Activated B cell treated with CpG ODN at 0.5 μM for 24 hours (primary cell): ENCODE measurements around the gene CYTH1. TPM values are rescaled to one million over a fixed set of nuclear protein-coding genes. Genes with fewer than 3 reads are reported as not detected.

Experiments
- ATAC-seq: fragments of 200-7000 bp; cut with Tn5 transposase; one replicate; pipeline ENCODE4 v1.10.0; 2021; ENCODE audit warnings: low read depth, mild to moderate bottlenecking, moderate library complexity
- CTCF ChIA-PET: fragments of 350-600 bp; sonication (Branson Sonifier 250); formaldehyde crosslinking; loops from one replicate; lab custom pipeline; 2021; ENCODE audit warnings: antibody characterized with exemption; lab: Charles Lee
- POLR2A ChIA-PET: fragments of 350-600 bp; sonication (Branson Sonifier 250); formaldehyde crosslinking; loops from one replicate; lab custom pipeline; 2021; ENCODE audit warnings: antibody characterized with exemption; lab: Charles Lee
- DNase-seq: peaks from one replicate; pipeline ENCODE4 v3.0.0; 2022
- H3K27ac Mint-ChIP-seq: one replicate; pipeline ENCODE4 v1.8.0; 2020; ENCODE audit warnings: mixed read lengths
- H3K27me3 Mint-ChIP-seq: one replicate; pipeline ENCODE4 v1.8.0; 2021; ENCODE audit warnings: mixed read lengths
- H3K36me3 Mint-ChIP-seq: one replicate; pipeline ENCODE4 v1.8.0; 2021; ENCODE audit warnings: low read depth, mixed read lengths
- H3K4me1 Mint-ChIP-seq: one replicate; pipeline ENCODE4 v1.8.0; 2021; ENCODE audit warnings: mixed read lengths
- H3K4me3 Mint-ChIP-seq: one replicate; pipeline ENCODE4 v1.8.0; 2020; ENCODE audit warnings: mild to moderate bottlenecking, mixed read lengths
- H3K9me3 Mint-ChIP-seq: one replicate; pipeline ENCODE4 v1.8.0; 2020; ENCODE audit warnings: mixed read lengths
- intact Hi-C: fragments of 100-400 bp; cut with micrococcal nuclease; formaldehyde crosslinking; loops from one replicate; pipeline ENCODE4 v1.15.1; 2024
- total RNA-seq: library from RNA; stranded (reverse); gene quantifications from 2 replicates; pipeline ENCODE4 v1.2.3, GENCODE V29; 2022
- TF ChIP-seq, protein P1 (sequence below): fragments of 200-600 bp; IDR thresholded peaks from one replicate; pipeline ENCODE4 v1.8.0; 2022; ENCODE audit warnings: antibody characterized with exemption, mild to moderate bottlenecking

Gene CYTH1
- total RNA-seq, 1 donor from 2014 or later = 391 TPM

DNA sequence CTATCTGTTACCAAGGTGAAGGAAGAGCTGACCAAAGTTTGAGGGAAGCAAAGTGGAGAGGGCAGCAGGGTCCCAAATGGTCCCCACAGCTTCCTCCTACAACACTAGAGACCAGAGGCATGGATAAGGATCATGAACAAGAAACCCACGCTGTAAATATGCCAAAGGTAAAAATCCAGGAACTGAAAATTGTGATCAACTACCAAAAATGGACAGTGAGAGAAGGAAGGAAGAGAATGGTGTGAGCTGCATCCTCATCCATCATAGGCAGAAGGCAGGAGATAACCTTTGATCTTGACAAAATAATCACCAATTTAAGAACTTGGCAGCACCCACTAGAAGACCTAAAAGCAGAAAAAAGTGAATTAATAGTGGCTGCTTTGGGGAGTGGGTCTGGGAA lies 66.2 kb downstream of the CYTH1 start:
- POLR2A ChIA-PET = interaction anchor here (1.0 to 15.8 kb wide), 7 partner anchors 8 to 64 kb away, joined by 3 to 396 read pairs (median 19); no protein-coding TSS in a partner anchor
- TF ChIP-seq, protein P1, sequence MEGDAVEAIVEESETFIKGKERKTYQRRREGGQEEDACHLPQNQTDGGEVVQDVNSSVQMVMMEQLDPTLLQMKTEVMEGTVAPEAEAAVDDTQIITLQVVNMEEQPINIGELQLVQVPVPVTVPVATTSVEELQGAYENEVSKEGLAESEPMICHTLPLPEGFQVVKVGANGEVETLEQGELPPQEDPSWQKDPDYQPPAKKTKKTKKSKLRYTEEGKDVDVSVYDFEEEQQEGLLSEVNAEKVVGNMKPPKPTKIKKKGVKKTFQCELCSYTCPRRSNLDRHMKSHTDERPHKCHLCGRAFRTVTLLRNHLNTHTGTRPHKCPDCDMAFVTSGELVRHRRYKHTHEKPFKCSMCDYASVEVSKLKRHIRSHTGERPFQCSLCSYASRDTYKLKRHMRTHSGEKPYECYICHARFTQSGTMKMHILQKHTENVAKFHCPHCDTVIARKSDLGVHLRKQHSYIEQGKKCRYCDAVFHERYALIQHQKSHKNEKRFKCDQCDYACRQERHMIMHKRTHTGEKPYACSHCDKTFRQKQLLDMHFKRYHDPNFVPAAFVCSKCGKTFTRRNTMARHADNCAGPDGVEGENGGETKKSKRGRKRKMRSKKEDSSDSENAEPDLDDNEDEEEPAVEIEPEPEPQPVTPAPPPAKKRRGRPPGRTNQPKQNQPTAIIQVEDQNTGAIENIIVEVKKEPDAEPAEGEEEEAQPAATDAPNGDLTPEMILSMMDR = no peak
- CTCF ChIA-PET = interaction anchor here (0.5 to 1.7 kb wide), 4 partner anchors 19 to 312 kb away, joined by 3 to 4 read pairs (median 3); no protein-coding TSS in a partner anchor
- DNase-seq (no peak), ATAC-seq (no peak)
- Mint-ChIP-seq H3K4me3 (peak overlapping the region; percentile 73), H3K27me3 (no peaks in the 10 kb centered on the region), H3K9me3 (no peaks in the 10 kb centered on the region), H3K36me3 (peaks cover 19% of the 10 kb centered on the region), H3K27ac (peak overlapping the region; percentile 78), H3K4me1 (peaks cover 93% of the 10 kb centered on the region)
- intact Hi-C loops = loop anchor here (1.0 kb wide), 1 partner anchor 10 kb away; no protein-coding TSS in a partner anchor

DNA sequence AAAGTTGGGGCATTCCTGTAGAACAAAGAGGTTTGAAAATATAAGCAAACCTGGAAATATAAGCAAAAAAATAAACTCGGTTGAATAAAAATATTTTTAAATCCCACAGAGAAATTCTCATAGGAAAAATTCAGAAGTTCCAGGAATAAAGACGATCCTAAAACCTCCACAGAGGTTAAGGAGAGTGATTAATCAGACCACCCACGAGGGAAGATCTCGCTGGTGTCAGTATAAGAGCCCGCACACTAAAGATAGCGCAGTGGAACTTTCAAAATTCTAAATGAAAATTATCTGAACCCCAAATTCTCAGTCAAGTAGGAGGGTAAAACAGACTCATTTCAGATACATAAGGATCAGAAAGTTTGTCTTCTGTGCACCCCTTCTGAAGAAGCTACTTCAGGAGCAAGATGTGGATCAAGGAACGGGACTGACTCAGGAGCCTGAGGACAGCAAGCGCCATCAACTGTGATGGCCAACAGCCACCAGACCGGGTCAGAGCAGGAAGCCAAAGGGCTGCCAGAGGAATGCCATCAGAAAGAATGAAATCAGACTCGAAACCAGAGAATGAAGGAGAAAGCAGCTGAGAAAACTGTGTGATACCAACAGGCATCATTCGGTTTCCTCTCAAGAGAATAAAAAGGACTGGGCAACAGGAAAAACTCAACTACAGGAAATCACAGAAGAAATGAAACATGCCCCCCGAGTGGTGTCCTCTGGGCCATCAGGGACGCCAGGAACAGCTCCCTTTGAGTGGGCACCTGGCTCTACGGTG lies 66.9 kb downstream of the CYTH1 start:
- POLR2A ChIA-PET = interaction anchor here (1.0 to 15.8 kb wide), 7 partner anchors 7 to 64 kb away, joined by 3 to 396 read pairs (median 19); no protein-coding TSS in a partner anchor
- no peaks in the 10 kb centered on the region for H3K9me3 Mint-ChIP-seq
- CTCF ChIA-PET = interaction anchor here (0.9 to 1.7 kb wide), 3 partner anchors 19 to 52 kb away, joined by 3 to 4 read pairs (median 3); no protein-coding TSS in a partner anchor
- ATAC-seq (peak; percentile 5), DNase-seq (no peak)
- intact Hi-C loops = no loop called here
- H3K36me3 Mint-ChIP-seq = peaks cover 25% of the 10 kb centered on the region
- peak overlapping the region; percentile 78 for H3K27ac Mint-ChIP-seq
- H3K4me3 Mint-ChIP-seq = peak overlapping the region; percentile 73
- peaks cover 94% of the 10 kb centered on the region for H3K4me1 Mint-ChIP-seq
- H3K27me3 Mint-ChIP-seq = no peaks in the 10 kb centered on the region
- TF ChIP-seq, protein P1 = no peak

DNA sequence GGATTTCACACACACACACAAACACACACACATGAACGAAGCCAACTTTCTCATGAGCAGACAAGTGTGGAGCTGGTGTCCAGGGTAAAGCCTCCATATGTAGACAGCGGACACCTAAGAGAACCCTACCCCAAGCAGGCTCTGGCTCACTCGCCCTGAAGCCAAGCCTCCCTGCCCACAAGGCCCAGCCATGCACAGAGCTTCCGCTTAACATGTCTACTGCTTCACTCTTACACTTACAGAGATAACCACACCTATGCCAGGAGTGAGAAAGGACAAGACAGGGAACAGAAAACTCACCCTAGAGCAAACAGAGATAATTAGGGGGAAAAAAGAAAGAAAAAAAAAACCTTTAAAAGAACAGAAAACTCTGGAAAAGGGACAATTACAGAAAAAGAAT lies 67.5 kb downstream of the CYTH1 start:
- ChIA-PET CTCF (no interaction called here), POLR2A (interaction anchor here (1.1 to 15.8 kb wide), 5 partner anchors 6 to 34 kb away, joined by 3 to 396 read pairs (median 19); no protein-coding TSS in a partner anchor)
- Mint-ChIP-seq H3K4me1 (peaks cover 94% of the 10 kb centered on the region), H3K9me3 (no peaks in the 10 kb centered on the region), H3K36me3 (peaks cover 27% of the 10 kb centered on the region), H3K4me3 (peak overlapping the region; percentile 73), H3K27ac (peak overlapping the region; percentile 78), H3K27me3 (no peaks in the 10 kb centered on the region)
- TF ChIP-seq, protein P1 = no peak
- ATAC-seq (peak; percentile 64), DNase-seq (no peak)
- intact Hi-C loops = no loop called here

DNA sequence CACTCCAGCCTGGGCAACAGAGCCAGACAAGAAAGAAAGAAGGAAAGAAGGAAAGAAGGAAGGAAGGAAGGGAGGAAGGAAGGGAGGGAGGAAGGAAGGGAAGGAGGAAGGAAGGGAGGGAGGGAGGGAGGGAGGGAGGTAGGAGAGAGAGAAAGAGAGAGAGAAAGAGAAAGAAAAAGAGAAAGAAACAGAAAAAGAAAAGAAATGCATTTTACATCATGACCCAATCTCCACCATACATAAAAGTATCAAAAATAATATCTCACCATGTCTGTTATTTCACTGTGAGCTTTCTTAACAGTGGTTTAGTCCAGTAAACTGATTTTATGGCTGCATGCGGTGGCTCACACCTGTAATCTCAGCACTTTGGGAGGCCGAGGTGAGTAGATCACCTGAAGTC lies 70.0 kb downstream of the CYTH1 start:
- DNase-seq (no peak), ATAC-seq (no peak)
- H3K36me3 Mint-ChIP-seq = peaks cover 48% of the 10 kb centered on the region
- ChIA-PET POLR2A (interaction anchor here (0.7 to 15.8 kb wide), 4 partner anchors 10 to 210 kb away, joined by 3 to 396 read pairs (median 6); no protein-coding TSS in a partner anchor), CTCF (interaction anchor here (5.9 kb wide), 1 partner anchor 24 kb away, joined by 52 read pairs; no protein-coding TSS in a partner anchor)
- H3K4me1 Mint-ChIP-seq = peaks cover 91% of the 10 kb centered on the region
- no peaks in the 10 kb centered on the region for H3K27me3 Mint-ChIP-seq
- no peaks in the 10 kb centered on the region for H3K9me3 Mint-ChIP-seq
- peak overlapping the region; percentile 74 for H3K27ac Mint-ChIP-seq
- TF ChIP-seq, protein P1 = no peak
- intact Hi-C loops = no loop called here
- peak overlapping the region; percentile 29 for H3K4me3 Mint-ChIP-seq

DNA sequence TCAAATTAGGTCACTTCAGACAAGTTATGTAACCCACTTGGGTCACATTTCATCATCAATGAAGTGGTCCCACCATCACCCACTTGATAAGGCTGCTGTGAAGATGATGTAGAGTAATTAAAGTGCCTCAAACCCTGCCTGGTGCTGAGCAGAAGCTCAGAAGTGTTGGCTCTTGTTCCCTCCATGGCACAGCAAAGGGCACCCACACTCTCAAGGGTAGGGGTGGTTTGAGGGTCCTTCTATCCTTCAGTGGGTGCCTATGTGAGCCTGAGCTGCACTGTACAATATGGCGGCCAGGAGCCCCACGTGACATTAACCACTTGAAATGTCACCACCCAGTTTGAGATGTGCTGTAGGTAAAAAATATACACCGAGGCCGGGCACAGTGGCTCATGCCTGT lies 71.5 kb downstream of the CYTH1 start:
- Mint-ChIP-seq H3K27me3 (no peaks in the 10 kb centered on the region), H3K4me3 (no peak overlapping the region), H3K36me3 (peaks cover 52% of the 10 kb centered on the region), H3K4me1 (peaks cover 91% of the 10 kb centered on the region), H3K9me3 (no peaks in the 10 kb centered on the region), H3K27ac (peak overlapping the region; percentile 93)
- ChIA-PET POLR2A (interaction anchor here (1.3 to 15.8 kb wide), 8 partner anchors 6 to 70 kb away, joined by 3 to 396 read pairs (median 6); no protein-coding TSS in a partner anchor), CTCF (interaction anchor here (1.1 to 5.9 kb wide), 4 partner anchors 11 to 32 kb away, joined by 3 to 52 read pairs (median 20); no protein-coding TSS in a partner anchor)
- ATAC-seq = no peak
- intact Hi-C loops = no loop called here
- no peak for DNase-seq
- TF ChIP-seq, protein P1 = no peak
